Progenitor cell of endocrine pancreas (in vitro differentiated cells): ENCODE measurements around the gene ZNF593OS. TPM values are rescaled to one million over a fixed set of nuclear protein-coding genes. Genes with fewer than 3 reads are reported as not detected.

Experiments used
- DNase-seq: peaks from one replicate; pipeline ENCODE4 v3.0.0; 2021; ENCODE audit warnings: low spot score; ENCODE audit not compliant: unreplicated experiment
- H3K27ac Mint-ChIP-seq: 2 replicates; pipeline ENCODE4 v1.8.0; 2021; ENCODE audit warnings: mild to moderate bottlenecking, moderate library complexity, mixed read lengths
- H3K27me3 Mint-ChIP-seq: 2 replicates; pipeline ENCODE4 v1.8.0; 2021; ENCODE audit warnings: mixed read lengths
- H3K36me3 Mint-ChIP-seq: 2 replicates; pipeline ENCODE4 v1.8.0; 2022; ENCODE audit warnings: mixed read lengths; ENCODE audit not compliant: insufficient read depth
- H3K4me1 Mint-ChIP-seq: 2 replicates; pipeline ENCODE4 v1.8.0; 2021; ENCODE audit warnings: low read depth, mixed read lengths
- H3K4me3 Mint-ChIP-seq: 2 replicates; pipeline ENCODE4 v1.8.0; 2021; ENCODE audit warnings: low read depth, mild to moderate bottlenecking, moderate library complexity, mixed read lengths
- H3K9me3 Mint-ChIP-seq: 2 replicates; pipeline ENCODE4 v1.8.0; 2021; ENCODE audit warnings: low read depth, mixed read lengths
- CTCF ChIP-seq: fragments of 200-600 bp; sonication (generic); IDR thresholded peaks from one replicate; pipeline ENCODE4 v1.5.0; 2021; ENCODE audit warnings: antibody characterized with exemption, mild to moderate bottlenecking; ENCODE audit not compliant: unreplicated experiment
- total RNA-seq: library from RNA; stranded (reverse); gene quantifications from 2 replicates; pipeline ENCODE4 v1.2.1, GENCODE V29; 2021

The ZNF593OS gene
- total RNA-seq, 1 donor from 2014 or later: not detected

- no peaks in the 10 kb centered on the region for H3K36me3 Mint-ChIP-seq
- H3K4me1 Mint-ChIP-seq: no peaks in the 10 kb centered on the region
- no peak overlapping the region for H3K27ac Mint-ChIP-seq
- no peak for DNase-seq
- H3K9me3 Mint-ChIP-seq: no peaks in the 10 kb centered on the region
- TF ChIP-seq CTCF: no peak
- no peak overlapping the region for H3K4me3 Mint-ChIP-seq
- peaks cover 17% of the 10 kb centered on the region for H3K27me3 Mint-ChIP-seq
Observed at GRCh38 chr1:26213335-26213905, 41.8 kb upstream of the ZNF593OS start.

- no peak for DNase-seq
- Mint-ChIP-seq H3K4me3 (no peak overlapping the region), H3K4me1 (no peaks in the 10 kb centered on the region), H3K9me3 (no peaks in the 10 kb centered on the region), H3K27me3 (peaks cover 17% of the 10 kb centered on the region), H3K27ac (no peak overlapping the region), H3K36me3 (no peaks in the 10 kb centered on the region)
- TF ChIP-seq CTCF: no peak
Observed at GRCh38 chr1:26212726-26213125, 41.1 kb upstream of the ZNF593OS start.

- Mint-ChIP-seq H3K27me3 (peaks cover 17% of the 10 kb centered on the region), H3K9me3 (no peaks in the 10 kb centered on the region), H3K4me1 (no peaks in the 10 kb centered on the region), H3K36me3 (no peaks in the 10 kb centered on the region), H3K4me3 (no peak overlapping the region), H3K27ac (no peak overlapping the region)
- DNase-seq: no peak
- TF ChIP-seq CTCF: no peak
Observed at GRCh38 chr1:26210147-26210870, 38.7 kb upstream of the ZNF593OS start.

- DNase-seq: no peak
- no peak overlapping the region for H3K27ac Mint-ChIP-seq
Observed at GRCh38 chr1:26203642-26204318, 32.1 kb upstream of the ZNF593OS start.

More at GRCh38 chr1:26203642-26204318, 32.1 kb upstream of the ZNF593OS start:
- H3K9me3 Mint-ChIP-seq: no peaks in the 10 kb centered on the region
- no peak for TF ChIP-seq CTCF
- peaks cover 45% of the 10 kb centered on the region for H3K27me3 Mint-ChIP-seq
- H3K4me1 Mint-ChIP-seq: peaks cover 1% of the 10 kb centered on the region
- H3K36me3 Mint-ChIP-seq: no peaks in the 10 kb centered on the region
- no peak overlapping the region for H3K4me3 Mint-ChIP-seq
